A172 (cell line): ENCODE data around the gene NTSR1. TPM values are rescaled to one million over a fixed set of nuclear protein-coding genes. Genes with fewer than 3 reads are reported as not detected.

Experiments
- DNase-seq: peaks from one replicate; pipeline ENCODE4 v3.0.0-alpha.2; 2015; ENCODE audit warnings: low spot score
- total RNA-seq: library from RNA; depleted of rRNA; stranded (reverse); fragments of >200 nt; shearing (Covaris generic); gene quantifications from 2 replicates; pipeline ENCODE4 v1.2.3, GENCODE V29; 2014

The NTSR1 gene
- total RNA-seq, 1 experiment from 2014 or later: 9.0 TPM

DNA sequence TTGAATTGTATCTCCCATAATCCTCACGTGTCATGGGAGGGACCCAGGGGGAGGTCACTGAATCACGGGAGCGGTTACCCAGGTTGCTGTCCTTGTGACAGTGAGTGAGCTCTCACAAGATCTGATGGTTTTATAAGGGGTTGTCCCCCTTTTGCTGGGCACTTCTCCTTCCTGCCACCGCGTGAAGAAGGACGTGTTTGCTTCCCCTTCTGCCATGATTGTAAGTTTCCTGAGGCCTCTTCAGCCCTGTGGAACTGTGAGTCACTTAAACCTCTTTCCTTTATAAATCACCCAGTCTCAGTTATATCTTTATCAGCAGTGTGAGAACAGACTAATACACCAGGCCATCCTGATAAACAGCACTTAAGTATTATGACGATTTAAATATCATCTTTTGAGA, 78.7 kb downstream of the NTSR1 start:
- DNase-seq: no peak

DNA sequence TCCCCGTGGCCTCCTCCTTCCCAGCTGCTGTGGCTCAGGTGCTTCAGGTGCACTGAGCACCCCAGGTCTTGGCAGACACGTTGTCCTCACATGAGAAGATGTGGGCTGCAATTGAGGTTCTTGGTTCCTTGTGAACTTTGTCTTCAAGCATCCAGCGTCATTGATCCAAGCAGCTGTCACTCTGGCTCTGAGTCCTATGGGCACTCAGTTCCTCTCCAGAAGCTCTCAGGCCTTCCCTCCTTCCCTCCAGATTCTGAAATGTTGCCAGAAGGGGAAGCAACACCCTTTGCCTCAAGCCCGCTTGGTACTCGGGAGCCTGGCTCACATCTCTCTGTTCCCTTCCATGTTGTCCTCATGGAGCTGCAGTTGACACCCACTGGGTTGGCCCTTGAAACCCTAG, 79.2 kb downstream of the NTSR1 start:
- no peak for DNase-seq

DNA sequence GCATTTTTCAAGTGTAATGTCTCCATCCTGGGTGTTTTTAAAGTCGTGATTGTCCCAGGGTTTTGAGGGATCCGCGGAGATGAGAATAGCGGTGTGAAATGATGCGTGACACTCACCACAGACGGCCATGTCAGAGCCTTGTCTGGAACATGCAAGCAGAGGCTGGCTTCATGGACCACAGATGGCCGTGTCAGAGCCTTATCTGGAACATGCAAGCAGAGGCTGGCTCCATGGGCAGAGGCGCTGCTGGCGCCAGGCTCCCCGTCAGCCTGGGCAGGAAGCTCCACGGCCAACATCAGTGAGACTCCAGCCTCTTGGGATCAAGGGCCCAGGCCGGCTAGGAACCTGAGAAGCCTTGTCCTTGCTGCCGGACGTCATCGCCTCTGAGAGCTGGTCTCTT, 80.0 kb downstream of the NTSR1 start:
- DNase-seq: no peak

DNA sequence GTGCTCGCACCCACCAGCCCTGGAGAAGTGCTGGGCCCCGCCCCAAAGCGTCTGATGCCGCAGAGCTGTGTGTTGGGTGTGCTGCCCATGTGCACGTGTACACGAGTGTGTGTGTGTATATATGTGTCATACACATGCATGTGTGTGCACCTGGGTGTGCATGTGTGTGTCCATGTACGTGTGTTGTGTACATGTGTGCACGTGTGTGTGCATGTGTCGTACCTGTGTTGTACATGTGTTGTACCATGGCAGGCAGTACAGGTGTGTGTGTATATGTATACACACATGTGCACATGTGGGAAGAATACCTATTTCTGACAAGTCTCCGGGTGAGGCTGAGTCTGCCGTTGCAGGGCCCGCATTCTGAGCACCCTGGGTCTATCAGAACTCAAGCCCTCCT, 81.4 kb downstream of the NTSR1 start:
- DNase-seq: no peak

DNA sequence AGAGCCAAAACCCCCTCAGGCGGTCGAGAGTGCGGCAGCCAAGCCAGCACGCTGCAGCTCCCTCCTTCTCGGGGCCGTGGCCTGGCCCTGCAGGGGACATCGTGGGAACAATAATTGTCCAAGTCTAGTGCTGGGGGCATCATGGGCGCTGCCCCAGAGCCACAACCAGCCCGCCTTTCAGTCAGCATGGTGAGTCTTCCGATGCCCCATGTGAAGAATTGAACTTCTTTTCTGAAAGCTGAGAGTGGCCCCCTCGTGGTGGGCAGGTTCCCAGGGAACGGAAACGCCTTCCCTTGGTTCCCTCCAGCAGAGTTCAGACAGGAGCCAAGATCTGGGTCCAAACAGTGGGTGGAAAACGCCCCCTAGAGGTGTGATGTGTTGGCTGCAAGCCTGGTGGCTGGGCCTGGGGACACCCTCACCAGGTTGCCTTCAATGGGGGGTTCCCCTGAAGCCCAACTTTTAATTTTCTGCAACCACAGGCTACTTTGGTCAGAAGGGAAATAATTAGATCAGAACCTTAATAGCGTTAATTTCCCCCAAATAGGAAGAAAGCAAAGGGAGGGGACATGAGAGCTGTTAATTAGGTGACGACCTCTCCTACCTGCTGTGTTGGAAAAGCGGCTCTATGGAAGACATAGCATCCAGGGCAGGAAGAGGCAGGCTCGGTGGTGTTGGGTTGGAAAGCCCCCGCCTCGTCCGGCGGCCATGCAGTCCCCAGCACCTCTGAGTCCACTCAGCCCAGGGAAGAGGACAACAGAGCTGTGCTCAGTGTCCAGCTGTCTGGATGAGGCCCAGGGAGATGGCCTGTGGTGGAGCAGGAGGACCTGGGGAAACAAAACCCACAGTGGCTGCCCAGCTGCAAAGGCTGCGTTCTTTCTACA, 82.9 kb downstream of the NTSR1 start:
- peak; percentile 91 for DNase-seq

DNA sequence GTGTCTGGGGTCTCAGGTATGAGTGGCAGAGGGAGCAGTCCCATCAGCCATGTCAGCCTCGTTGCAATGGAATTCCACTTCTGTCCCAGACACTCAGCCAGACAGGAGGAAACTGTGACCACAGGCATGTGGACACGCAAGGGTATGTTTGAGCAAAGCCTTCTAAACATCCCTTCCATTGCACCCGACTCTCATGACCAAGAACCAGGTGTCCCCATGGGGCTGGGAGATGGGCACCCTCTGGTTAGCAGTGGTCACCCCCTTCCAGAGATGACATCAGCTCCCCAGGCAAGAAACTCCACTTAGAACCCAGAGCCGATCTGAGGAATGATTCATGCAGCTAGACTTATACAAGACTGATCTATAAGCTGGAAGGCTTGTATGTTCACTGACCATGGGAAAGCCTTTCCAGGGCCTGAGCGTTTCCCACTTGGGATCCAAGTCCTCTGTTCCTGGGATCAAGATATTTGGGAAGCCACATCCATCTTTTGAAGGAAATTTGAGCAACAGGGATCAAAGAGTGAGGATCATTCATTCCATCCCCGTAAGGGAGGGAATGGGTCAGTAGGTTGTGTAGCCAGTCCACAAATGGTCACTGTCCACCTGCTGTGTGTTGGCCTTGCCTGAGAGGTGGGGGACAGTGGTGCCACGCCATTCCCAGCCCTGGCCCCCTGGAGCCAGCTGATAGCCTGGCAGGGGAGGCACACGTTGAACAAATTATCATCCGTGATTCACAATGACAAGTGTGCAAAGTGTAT, 83.7 kb downstream of the NTSR1 start:
- peak; percentile 51 for DNase-seq

DNA sequence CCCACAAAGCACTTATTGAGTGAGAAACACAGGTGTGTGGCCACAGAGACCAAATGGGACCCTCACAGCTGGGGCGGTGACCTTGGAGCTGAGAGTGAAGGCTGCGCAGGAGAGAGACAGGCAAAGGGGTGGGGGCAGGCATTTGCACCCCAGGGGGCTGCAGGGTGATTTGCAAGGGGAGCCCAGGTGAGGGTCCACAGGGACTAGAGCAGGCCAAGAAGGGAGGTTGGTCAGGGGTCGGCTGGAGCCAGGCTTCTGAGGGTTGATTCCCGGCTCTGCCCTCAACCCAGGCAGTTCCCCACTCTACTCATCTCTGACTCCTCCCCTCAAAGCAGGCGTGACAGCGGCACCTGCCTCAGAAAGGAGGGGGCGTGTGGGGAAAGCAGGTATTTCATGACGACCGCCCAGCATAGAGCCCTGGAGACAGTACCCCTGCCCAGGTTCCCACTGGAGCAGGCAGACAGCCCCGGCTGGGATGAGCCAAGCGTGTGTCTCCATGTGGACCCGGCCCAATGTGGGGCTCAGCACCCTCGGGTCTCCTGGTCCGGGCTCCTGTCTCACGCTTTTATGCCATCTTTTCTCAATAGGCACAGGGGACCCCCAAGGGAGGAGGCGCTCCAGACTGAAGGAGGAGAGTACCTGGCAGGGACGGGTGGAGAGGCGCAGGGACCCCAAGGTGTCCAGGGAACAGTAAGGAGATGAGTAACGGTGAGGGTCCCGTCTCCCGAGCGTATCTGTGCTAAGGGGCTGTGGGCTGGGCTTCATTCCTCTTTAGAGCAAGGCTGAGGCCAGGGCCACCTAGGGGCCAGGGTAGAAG, 84.5 kb downstream of the NTSR1 start:
- no peak for DNase-seq

DNA sequence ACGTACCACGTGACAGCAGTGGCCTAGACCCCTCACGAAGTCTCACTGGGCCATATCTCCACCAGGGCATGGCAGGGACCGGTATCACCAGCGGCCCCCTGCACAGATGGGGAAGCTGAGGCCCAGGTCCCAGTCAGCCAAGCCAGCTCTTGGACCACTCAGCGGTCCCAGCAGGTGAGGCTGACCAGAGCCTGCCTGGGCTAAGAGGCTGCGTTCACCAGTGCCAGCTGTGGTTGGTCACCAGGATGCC, 85.0 kb downstream of the NTSR1 start:
- DNase-seq: no peak

DNA sequence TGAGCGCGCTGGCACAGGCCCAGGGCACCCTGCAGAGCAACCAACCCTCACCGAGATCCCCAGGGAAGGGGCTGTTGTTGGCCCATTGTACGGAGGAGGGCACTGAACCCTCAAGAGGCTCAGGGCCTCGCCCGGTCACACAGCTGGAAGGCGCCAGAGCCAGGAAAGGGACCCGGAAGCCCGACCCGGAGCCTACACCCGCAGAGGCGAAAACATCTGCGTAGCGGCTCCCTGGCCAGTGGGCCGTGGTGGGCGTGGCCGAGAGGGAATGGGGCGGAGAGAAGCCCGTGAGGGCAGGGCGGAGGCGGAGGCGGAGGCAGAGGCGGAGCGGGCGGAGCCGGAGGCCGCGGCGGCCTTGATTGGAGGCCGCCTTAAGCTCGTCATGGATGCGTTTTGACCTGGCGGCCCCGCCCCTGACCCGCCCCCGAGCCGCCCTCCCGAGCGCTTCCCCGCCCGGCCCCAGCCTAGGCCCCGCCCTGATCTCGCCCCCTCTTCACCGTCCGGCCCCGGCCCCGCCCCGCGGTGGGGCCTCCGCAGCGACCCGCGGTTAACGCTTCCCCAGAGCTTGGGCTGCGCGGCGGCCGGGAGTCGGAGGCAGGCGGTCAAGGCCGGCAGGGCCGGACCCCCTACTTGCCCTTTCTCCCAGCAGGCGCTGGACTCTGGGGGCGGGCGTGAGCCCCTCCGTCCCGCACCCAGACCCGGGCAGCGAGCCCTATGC, 85.5 kb downstream of the NTSR1 start:
- peak; percentile 86 for DNase-seq

DNA sequence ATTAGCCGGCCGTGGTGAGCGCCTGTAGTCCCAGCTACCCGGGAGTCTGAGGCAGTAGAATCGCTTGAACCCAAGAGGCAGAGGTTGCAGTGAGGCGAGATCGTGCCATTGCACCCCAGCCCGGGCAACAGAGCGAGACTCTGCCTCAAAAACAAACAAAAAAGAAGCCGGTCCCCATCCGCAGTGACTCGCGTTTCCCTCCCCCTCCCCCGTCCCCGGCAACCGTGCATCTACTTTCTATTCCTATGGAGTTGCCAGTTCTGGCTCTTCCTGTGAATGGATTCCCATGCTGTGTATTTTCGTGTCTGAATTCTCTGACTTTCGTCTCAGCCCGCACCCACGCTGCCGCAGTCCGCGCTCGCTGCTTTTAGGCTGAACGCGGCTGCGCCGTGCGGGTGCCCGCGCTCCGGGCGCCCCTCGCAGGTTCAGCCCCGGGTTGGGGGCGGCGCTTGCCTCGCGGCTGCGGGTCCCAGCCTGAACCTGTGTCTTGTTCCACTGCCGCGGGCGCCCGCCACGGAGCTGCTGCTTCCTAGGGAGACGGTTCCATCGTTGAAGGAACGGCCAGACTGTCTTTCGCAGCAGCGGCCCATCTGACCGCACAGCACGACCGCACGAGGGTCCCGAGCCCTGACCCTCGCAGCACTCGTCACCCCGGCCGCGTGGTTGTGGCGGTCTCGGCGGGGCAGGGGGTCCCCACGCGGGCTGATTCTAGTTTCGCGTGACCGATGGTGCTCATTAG, 86.6 kb downstream of the NTSR1 start:
- DNase-seq: no peak

DNA sequence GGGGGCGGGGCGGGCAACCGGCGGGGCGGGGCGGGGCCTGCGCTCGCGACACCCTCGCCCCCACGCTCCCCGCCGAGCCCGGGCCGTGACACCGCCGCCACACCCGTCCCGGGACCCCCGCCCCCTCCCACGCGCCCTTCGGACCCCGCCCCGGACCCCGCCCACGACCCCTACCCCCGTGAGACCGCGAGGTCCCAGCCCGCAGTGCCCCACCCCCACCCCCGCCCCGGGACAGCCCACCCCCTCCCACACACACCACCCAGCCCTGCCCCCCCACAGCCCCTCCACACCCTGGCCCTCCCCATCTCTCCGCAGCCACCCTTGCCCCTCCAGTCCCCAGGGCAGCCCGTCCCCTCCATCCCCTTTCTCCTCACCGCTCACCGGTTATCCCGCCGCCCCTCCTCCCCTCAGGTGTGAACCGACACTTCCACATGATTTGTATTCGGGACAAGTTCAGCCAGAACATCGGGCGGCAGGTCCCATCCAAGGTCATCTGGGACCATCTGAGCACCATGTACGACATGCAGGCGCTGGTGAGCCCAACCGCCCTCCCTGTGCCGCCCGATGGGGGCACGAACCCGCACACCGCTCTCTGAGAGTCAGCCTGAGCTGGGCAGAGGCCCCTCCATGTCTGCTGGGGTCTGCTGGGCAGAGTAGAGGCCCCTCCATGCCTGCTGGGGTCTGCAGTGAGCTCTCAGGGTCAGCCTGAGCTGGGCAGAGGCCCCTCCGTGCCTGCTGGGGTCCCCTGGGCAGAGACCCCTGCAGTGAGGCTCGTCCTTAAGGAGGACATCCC, 88.3 kb downstream of the NTSR1 start:
- no peak for DNase-seq

DNA sequence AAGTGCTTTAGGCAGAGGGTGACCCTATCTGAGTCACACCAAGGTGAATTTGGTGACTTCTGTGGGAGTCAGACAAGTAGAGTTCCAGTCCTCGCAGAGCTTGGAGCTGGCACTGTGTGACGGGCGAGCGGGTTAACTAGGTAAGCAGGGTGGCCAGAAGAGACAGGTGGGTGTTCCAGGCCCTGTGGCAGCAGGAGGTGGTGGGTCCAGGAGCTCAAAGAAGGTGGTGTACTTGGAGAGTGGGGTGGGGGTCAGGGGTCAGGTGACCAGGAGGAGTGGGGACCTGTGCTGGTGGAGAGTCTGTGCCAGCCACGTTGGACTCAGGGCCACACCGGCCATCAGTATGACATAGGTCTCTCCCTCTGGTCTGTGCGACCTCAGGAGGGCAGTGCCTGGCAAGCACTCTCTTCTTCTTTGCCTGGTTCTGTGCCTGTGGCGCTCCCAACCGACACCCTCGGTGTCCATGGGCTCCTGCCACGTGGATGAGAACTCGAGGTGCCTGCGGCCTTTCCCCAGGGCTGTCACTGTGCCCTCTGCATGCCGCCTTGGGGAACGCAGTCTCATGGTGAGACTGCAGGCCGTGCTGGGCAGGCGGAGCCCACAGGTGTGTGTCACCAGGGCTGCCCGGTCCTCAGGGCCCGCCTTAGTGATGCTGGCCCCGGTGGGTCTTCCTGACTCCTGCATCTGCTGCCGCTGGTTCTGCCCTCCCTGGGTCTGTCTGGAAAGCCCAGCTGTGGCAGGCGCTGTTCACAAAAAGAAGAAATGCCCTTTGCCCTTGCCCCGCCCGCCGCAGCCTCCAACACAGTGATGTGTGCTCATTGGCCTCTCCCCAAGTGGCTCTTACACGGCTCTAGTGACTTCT, 89.3 kb downstream of the NTSR1 start:
- DNase-seq: no peak

DNA sequence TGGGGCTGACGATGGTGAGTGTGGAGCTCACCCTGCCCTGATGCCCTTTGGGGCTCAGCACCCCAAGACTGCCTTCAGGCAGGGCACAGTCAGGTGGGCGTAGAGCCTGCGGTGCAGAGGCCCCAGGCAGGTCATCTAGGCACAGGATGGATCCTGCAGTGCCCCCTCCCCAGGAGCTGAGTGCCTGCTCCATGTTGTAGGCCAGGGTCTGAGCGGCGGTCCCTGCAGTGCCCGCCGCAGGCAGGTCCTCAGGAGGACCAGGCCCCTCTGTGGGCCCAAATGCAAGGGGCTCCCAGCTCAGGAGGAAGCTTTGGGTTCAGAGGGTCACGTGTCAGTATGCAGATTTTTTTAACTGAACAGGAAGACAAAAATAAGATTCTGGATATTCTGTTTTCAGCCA, 90.4 kb downstream of the NTSR1 start:
- no peak for DNase-seq

DNA sequence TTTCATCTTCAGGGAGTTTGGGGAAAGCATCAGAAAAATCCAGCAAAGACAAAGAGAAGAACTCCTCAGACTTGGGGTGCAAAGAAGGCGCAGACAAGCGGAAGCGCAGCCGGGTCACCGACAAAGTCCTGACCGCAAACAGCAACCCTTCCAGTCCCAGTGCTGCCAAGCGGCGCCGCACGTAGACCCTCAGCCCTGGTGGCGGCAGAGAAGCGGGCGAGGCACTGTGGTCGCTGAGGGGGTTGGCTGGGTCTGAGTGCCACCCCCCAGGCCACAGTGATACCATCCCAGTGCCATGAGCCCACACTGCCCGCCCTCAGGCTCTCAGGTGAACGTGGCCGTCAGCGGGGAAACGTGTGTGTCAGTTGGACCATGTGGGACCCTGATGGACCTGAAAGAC, 90.8 kb downstream of the NTSR1 start:
- no peak for DNase-seq

DNA sequence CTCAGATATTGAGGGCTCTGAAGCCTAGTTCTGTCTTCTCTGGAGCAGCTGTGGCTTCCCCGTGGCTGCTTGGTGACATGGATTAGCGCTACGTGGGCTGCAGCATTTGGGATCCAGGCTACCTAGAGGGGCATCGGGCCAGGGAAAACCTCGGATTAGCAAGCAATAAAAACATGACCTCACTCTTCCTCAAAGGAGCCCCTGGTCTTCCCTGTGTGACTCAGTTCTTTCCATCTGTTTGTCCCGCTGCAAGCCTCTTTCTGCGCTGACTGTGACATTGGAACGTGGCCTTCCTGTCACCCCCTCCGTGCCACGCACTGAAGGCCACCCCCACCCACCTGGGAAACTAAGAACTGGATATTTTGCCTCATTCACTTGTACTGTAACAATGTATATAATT, 91.2 kb downstream of the NTSR1 start:
- no peak for DNase-seq

DNA sequence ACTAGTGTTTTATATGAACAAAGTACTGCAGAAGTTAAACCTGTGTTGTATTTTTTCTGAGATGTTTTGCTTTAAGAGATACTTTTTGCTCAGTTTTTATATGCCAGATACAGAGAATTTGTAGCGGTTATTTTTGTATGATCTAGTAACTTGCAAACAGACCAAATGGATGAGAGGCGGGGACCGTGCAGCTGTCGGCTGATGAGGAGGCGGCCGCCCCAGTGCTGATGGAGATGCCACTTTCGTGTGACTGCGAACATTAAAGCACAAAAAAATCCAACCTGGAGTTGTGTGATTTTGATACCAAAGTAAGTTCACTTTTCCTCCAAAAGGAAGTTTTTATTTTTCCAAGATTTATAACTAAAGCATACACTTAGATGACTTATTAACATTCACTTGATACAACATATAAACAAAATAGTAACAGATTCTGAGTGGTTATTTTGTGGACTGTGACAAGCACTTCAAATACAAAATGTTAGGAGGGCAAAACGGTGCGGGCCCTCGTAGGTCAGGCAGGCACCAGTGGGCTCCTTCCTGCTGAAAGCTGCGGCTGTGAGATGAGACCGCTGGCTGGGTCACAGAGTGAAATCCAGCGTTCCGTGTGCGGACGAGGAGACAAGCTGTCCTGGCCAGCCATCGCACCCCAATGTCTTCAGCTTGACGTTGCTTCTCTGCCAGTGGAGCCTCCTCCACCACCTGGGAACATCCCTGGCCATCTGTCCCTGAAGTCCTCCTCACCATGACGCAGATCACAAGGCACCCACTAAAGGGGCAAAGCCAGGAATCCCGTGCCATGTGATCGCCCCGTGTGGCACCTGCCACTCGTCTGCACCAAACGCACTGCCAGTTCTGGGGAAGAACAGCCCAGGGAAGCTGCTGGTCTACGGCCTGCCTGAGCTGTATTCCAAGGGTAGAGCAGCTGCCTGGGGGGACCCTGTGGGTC, 92.0 kb downstream of the NTSR1 start:
- DNase-seq: no peak

DNA sequence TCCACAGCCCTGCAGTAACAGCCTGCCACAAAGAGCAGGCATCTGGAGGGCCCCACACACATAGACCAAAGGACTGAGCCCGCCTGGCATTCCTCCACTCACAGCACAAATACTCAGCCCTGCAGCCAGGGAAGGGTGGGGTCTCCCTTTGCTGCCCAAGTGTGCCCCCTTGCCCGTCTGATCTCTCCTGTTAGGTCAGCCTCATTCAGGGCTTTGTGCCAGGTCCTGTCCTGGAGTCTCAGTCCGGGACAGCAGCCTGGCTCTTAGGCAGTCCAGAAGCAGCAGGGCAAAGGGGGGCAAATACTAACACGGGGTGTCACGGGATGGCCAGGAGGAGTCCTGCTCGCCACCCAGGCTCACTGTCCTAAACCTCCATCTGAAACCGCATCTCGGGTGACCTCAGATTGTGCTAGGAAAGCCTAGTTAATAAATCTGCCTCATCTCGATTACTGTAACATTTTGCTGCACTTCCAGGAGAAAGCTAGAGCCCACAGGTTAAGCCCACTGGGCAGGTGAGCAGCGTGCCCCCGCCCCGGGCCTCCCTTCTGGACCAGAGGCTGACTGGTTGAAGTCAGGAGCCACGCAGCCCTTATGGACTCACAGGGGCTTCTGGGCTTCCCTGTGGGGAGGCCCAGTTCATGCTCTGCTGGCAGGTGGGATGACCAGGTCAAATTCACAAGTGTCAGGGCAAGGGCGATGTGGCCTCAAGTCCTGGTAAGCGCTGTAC, 92.8 kb downstream of the NTSR1 start:
- DNase-seq: no peak
